Kasumi-1 (cell line): ENCODE measurements around the gene LHX3.
"Not testable (repeated sequence)": the region's sequence is repeated elsewhere in the genome, so short reads cannot be mapped to it uniquely, and the experiment has no call there.

Experiments
- DNase-seq, 2 experiments: peaks; one replicate each; lab custom pipeline; 2025; lab: John Stamatoyannopoulos, UW

LHX3 gene

DNA sequence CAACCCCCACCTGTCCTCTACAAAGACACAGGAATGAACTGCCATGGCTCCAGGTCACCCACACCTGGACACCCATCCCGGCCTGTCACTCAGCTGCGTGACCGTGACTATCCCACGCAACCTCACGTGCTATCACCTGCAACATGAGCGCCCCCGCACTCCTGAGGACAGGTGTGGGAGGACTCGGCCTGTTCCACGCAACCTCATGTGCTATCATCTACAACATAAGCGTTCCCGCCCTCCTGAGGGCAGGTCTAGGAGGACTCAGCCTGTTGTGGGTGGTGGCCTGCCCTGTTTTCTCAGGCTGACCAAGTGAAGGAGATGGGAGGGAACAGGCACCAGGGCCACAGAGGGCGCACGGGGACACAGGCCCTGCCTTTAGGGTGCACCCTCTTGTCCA lies 36.6 kb upstream of the LHX3 start:
- no peak for DNase-seq

GRCh38 chr9:136240941-136241340 lies 36.0 kb upstream of the LHX3 start:
- no peak for DNase-seq

GRCh38 chr9:136239983-136240330 lies 35.0 kb upstream of the LHX3 start:
- no peak for DNase-seq

- DNase-seq = no peak
Observed at GRCh38 chr9:136239135-136239982, 34.4 kb upstream of the LHX3 start.

DNA sequence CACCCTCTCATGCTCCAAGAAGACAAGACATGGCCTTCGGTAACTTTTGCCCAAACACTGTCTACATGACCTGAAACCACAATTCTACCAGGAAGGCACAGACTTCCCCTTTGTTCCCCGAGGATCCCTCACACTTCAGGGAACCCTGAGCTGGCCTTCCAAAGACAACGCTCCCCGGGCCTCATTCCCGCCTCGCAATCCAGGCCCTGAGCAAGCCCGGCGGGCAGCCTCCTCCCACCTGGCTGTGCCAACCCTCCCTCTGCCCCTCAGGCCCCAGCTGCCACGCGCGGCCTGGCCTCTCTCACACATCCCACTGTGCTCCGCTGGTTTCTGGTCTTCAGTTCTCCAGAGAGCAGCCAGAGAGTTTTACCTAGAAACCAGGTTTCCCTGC lies 33.4 kb upstream of the LHX3 start:
- DNase-seq = no peak

GRCh38 chr9:136237486-136238341 lies 32.8 kb upstream of the LHX3 start:
- no peak for DNase-seq

- not testable (repeated sequence) for DNase-seq
Observed at GRCh38 chr9:136236471-136237410, 31.8 kb upstream of the LHX3 start.

DNA sequence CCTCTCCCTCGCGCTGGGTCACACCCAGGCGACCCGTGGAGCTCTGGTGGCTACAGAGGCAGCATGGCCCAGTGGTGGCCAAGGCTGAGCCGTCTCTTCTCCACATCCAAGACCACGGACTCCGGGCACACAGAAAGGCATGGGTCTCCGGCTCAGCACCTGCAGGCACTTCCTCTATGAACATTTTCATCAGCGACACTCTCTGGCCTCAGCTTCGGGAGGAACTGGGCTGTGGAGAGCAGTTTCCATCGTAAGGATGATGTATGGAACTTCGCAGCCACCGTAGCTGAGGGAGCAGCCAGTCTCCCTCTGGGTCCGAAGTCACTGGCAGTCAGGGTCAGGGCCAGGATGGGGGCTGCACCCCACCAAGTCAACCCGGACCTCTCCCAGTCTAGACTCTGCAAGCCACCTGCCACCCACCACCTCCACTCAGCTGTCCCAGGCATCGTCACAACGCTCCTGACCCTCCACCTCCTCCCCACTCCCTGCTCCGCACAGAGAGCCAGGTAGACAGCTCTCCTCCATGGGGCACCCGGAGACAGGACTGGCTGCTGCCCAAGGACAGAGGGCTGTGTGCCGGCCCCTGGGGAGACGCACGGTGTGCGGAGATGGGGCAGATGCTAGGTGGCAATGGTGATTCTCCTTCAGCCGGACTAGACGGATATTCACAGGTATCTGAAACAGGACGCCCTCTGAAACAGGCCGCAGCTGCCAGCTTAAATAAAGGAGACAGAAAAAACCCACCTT lies 31.0 kb upstream of the LHX3 start:
- no peak for DNase-seq

- no peak for DNase-seq
Observed at GRCh38 chr9:136235171-136235570, 30.2 kb upstream of the LHX3 start.

- DNase-seq = no peak
Observed at GRCh38 chr9:136234597-136234996, 29.7 kb upstream of the LHX3 start.

DNA sequence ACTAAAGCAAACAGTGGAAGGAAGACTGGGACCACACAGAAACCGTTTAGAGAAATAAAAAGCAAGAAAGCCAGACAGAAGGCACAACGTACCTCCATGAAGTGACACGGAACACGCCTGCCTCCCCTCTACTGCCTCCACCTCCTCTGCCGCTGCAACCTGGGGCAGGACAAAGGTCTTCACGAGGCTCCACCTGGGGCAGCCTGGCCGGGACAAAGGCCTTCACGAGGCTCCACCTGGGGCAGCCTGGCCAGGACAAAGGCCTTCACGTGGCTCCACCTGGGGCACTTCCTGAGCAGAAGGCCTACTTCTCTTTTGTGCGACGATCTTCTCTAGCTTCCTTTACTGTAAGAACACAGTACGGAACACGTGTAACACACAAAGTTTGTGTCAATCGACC lies 28.9 kb upstream of the LHX3 start:
- no peak for DNase-seq

DNA sequence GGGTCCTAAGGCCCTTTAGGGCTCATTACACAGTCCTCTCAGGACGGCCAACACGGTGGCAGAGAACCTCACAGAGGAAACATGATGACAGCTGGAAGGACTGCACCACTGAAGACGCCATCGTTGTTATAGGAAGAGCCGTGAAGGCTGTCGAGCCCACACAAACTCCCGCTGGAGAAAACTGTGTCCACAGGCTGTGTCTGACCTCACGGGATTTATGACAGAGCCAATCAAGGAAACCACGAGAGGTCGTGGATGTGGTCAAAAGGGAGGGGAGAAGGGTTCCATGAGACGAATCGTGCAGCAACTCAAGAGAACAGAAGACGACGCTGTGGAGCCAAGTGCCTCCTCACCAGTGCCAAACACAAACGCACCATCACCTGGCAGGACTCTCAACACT lies 28.5 kb upstream of the LHX3 start:
- DNase-seq = no peak

DNA sequence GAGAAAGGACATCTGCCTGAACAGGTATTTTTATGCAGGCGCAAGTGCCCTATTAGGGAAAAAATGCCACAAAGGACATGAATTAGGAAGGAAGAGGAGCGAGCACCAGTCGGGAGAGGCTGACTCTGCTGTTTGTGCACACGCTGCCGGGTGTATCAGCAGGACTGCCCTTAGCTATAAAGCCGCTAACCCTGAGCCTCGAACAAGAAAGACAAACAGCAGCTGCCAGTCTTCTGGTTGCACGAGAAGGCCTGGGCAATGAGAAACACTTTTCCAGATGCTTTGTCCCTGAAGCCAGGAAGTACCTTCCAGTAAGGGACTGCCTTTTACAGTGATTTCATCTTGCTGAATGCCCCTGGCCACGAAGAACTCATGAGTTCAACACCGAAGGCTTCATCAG lies 28.0 kb upstream of the LHX3 start:
- peak in 1 of 2 experiments; percentile 18 for DNase-seq

DNA sequence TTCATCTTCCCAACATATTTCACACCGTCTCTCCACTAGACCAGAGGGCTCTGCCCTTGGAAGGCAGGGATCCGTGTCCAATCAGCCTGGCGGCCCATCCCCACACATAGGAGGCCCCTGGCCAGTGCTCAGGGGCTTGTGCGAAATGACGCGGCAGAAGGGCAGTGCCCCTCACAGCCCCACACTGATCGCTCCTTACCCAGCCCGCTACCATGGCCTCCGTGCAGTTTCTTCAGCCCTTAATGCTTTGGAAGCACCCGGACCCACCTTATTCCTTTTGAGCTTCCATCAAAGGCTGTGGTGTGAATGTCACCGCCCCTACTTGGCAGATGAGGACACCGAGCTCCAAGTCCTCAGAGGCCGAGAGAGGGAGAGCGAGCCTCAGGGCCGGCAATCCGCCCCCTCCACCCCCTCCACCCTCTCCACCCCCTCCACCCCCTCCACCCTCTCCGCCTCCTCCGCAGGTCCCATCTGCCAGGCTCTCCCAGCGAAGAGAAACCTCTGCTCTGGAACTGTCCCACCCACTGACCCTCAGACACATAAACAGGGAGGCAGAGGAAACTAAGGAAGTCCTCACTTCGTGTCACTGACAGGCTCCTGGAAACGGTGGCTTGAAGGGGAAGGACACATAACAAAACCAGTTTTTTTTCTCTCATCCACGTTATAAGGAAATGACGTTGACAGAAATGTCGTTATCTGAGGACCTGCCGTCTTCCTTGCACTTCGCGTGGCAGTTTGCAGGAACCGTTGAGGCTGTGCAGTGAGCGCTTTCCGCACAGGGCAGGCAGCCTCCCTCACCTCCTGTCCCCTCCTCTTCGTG lies 26.8 kb upstream of the LHX3 start:
- peak; percentile 91 to 93 for DNase-seq

GRCh38 chr9:136230773-136231172 lies 25.8 kb upstream of the LHX3 start:
- no peak for DNase-seq

DNA sequence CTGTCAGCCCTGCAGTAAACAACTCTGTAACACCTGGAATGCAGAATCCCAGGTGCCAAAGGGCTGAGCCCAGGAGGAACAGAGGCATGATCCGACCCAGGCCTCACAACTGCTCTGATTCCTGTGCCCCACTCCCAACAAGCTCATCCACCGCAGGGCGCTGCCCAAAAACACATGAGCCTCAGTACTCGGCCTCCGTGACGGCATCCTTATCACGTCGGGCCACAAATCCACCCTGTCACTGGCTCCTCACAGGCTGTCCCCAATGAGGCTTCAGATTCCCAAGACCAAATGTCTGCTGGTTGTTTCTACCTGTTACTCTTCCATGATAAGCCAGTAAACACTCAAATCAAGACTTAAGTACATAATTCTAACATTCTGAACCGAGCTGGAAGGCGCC lies 25.4 kb upstream of the LHX3 start:
- DNase-seq = no peak

- DNase-seq = no peak
Observed at GRCh38 chr9:136229096-136230065, 24.5 kb upstream of the LHX3 start.

DNA sequence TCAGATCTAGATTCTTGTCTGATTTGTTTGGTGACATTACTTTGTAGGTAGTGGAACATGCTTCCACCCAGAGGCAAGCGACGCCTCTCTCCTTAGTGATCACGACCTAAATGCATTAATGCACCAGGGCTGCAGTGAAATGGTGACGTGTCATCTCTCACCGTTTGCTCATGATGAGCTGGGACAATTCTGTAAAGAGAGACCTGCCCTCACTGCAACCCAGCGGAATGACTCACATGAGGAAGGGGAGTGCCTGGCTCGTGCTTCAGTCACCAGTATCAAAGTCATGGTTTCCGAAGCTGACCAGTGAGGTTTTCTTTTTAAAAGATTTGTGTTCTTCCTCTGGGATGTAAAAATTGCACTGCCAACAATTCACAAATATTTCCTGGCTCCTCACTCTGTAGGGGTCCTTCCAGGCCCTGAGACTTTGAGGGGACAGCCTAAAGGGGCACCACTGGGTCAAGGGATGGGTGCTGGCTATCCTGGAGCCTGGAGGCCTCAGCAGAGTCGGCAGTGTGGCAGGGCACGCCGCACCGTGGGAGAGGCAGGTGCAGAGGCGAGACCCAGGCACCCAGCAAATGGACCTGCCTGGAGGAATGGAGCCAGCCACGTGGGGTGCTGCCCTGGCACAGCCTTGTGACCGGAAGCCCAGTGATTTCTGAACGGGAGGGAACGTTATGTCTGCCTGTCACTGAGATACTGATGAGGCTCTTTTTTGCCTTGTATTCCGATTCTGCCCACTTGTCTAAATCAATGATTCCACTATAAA lies 23.4 kb upstream of the LHX3 start:
- DNase-seq = no peak
